HEK293 (cell line): ENCODE data around the gene ATP6V1G1.
A peak's percentile ranks its signal among the peaks of the same experiment; 100 is the strongest.

ENCODE experiments used
- CTCF ChIA-PET: fragments of 350-600 bp; formaldehyde crosslinking; extraction: SDS; loops from one replicate; lab custom pipeline; 2021; ENCODE audit warnings: antibody characterized with exemption; lab: Yijun Ruan, JAX
- POLR2A ChIA-PET: fragments of 300-600 bp; formaldehyde crosslinking; extraction: SDS; loops from one replicate; lab custom pipeline; 2020; ENCODE audit warnings: antibody characterized with exemption, inconsistent platforms; lab: Yijun Ruan, JAX
- H3K27ac ChIP-seq: fragments of 200-500 bp; sonication (Bioruptor generic); 2 replicates; pipeline ENCODE4 v1.5.1; 2014; ENCODE audit warnings: low read depth, low read length, control low read depth, inconsistent platforms; ENCODE audit errors: extremely low read depth
- H3K36me3 ChIP-seq, 2 experiments: fragments of 200-500 bp in 1 of 2; sonication (Bioruptor generic) in 1 of 2; 1 replicate in 1 of 2; 2 replicates in 1 of 2; pipeline ENCODE4 v1.5.1; 2014 to 2017; ENCODE audit warnings: inconsistent platforms in 2 of 2, low read length in 2 of 2; ENCODE audit not compliant: control insufficient read depth in 2 of 2, insufficient read depth in 1 of 2
- H3K4me1 ChIP-seq: fragments of 200-500 bp; sonication (Bioruptor generic); 2 replicates; pipeline ENCODE4 v1.5.1; 2014; ENCODE audit warnings: mild to moderate bottlenecking, low read length, inconsistent platforms; ENCODE audit not compliant: control insufficient read depth, insufficient read depth
- H3K4me3 ChIP-seq: 2 replicates; pipeline ENCODE4 v1.5.1; 2011; ENCODE audit warnings: low read depth, mild to moderate bottlenecking, control low read depth, low read length, moderate library complexity
- H3K9me3 ChIP-seq: fragments of 200-500 bp; sonication (Bioruptor generic); 2 replicates; pipeline ENCODE4 v1.5.1; 2014; ENCODE audit warnings: low read depth, low read length, inconsistent platforms; ENCODE audit not compliant: control insufficient read depth, insufficient read depth
- GFI1B ChIP-seq: fragments of 450-650 bp; formaldehyde crosslinking; IDR thresholded peaks from 2 replicates; pipeline ENCODE4 v1.5.1; 2016; ENCODE audit warnings: missing biosample characterization, missing genetic modification characterization
- HOXA7 ChIP-seq: sonication (generic); formaldehyde crosslinking; IDR thresholded peaks from 2 replicates; pipeline ENCODE4 v1.8.1; 2022; ENCODE audit warnings: missing genetic modification reagents, borderline replicate concordance
- KLF17 ChIP-seq: fragments of 450-650 bp; formaldehyde crosslinking; IDR thresholded peaks from 2 replicates; pipeline ENCODE4 v1.5.1; 2016; ENCODE audit warnings: missing biosample characterization, missing genetic modification characterization
- MYNN ChIP-seq: fragments of 450-650 bp; formaldehyde crosslinking; IDR thresholded peaks from 2 replicates; pipeline ENCODE4 v1.5.1; 2016; ENCODE audit warnings: missing biosample characterization, missing genetic modification characterization, borderline replicate concordance
- ZBTB8A ChIP-seq: fragments of 450-650 bp; formaldehyde crosslinking; IDR thresholded peaks from 2 replicates; pipeline ENCODE4 v1.5.1; 2016; ENCODE audit warnings: missing biosample characterization, missing genetic modification characterization
- ZFP69B ChIP-seq: fragments of 450-650 bp; formaldehyde crosslinking; IDR thresholded peaks from 2 replicates; pipeline ENCODE4 v1.5.1; 2016; ENCODE audit warnings: missing biosample characterization, missing genetic modification characterization
- ZNF10 ChIP-seq: fragments of 450-650 bp; formaldehyde crosslinking; IDR thresholded peaks from 2 replicates; pipeline ENCODE4 v1.5.1; 2017; ENCODE audit warnings: missing biosample characterization, missing genetic modification characterization
- ZNF112 ChIP-seq: fragments of 450-650 bp; formaldehyde crosslinking; IDR thresholded peaks from 2 replicates; pipeline ENCODE4 v1.5.0; 2017; ENCODE audit warnings: missing biosample characterization, missing genetic modification characterization
- ZNF157 ChIP-seq: fragments of 450-650 bp; formaldehyde crosslinking; IDR thresholded peaks from 2 replicates; pipeline ENCODE4 v1.5.1; 2016; ENCODE audit warnings: missing biosample characterization, missing genetic modification characterization
- ZNF174 ChIP-seq: fragments of 450-650 bp; formaldehyde crosslinking; IDR thresholded peaks from 2 replicates; pipeline ENCODE4 v1.5.0; 2017; ENCODE audit warnings: missing biosample characterization, mild to moderate bottlenecking, missing genetic modification characterization
- ZNF266 ChIP-seq: fragments of 450-650 bp; formaldehyde crosslinking; IDR thresholded peaks from 2 replicates; pipeline ENCODE4 v1.5.1; 2016; ENCODE audit warnings: missing biosample characterization, missing genetic modification characterization, low read depth
- ZNF350 ChIP-seq: fragments of 450-650 bp; formaldehyde crosslinking; IDR thresholded peaks from 2 replicates; pipeline ENCODE4 v1.5.0; 2017; ENCODE audit warnings: missing biosample characterization, mild to moderate bottlenecking, missing genetic modification characterization
- ZNF391 ChIP-seq: fragments of 450-650 bp; formaldehyde crosslinking; IDR thresholded peaks from 2 replicates; pipeline ENCODE4 v1.5.1; 2016; ENCODE audit warnings: low read depth, missing biosample characterization, missing genetic modification characterization, borderline replicate concordance
- ZNF416 ChIP-seq: fragments of 450-650 bp; formaldehyde crosslinking; IDR thresholded peaks from 2 replicates; pipeline ENCODE4 v1.5.1; 2016; ENCODE audit warnings: missing biosample characterization, missing genetic modification characterization
- ZNF488 ChIP-seq: fragments of 450-650 bp; formaldehyde crosslinking; IDR thresholded peaks from 2 replicates; pipeline ENCODE4 v1.5.1; 2016; ENCODE audit warnings: missing biosample characterization, missing genetic modification characterization
- ZNF521 ChIP-seq: fragments of 450-650 bp; formaldehyde crosslinking; IDR thresholded peaks from 2 replicates; pipeline ENCODE4 v1.5.1; 2017; ENCODE audit warnings: missing biosample characterization, mild to moderate bottlenecking, missing genetic modification characterization
- ZNF571 ChIP-seq: fragments of 450-650 bp; formaldehyde crosslinking; IDR thresholded peaks from 2 replicates; pipeline ENCODE4 v1.5.0; 2017; ENCODE audit warnings: missing biosample characterization, missing genetic modification characterization
- ZNF654 ChIP-seq: fragments of 450-650 bp; formaldehyde crosslinking; IDR thresholded peaks from 2 replicates; pipeline ENCODE4 v1.5.1; 2016; ENCODE audit warnings: low read depth, missing biosample characterization, missing genetic modification characterization
- ZNF76 ChIP-seq: fragments of 450-650 bp; formaldehyde crosslinking; IDR thresholded peaks from 2 replicates; pipeline ENCODE4; 2016; ENCODE audit warnings: low read depth, missing biosample characterization, missing genetic modification characterization, borderline replicate concordance
- TF ChIP-seq, protein P1 (sequence below): fragments of 450-650 bp; formaldehyde crosslinking; IDR thresholded peaks from 2 replicates; pipeline ENCODE4 v1.5.1; 2016; ENCODE audit warnings: missing biosample characterization, missing genetic modification characterization
- TF ChIP-seq, protein P2 (sequence below): fragments of 450-650 bp; IDR thresholded peaks from 2 replicates; pipeline ENCODE4 v1.5.1; 2018; ENCODE audit warnings: missing biosample characterization, missing genetic modification characterization

Gene ATP6V1G1

DNA sequence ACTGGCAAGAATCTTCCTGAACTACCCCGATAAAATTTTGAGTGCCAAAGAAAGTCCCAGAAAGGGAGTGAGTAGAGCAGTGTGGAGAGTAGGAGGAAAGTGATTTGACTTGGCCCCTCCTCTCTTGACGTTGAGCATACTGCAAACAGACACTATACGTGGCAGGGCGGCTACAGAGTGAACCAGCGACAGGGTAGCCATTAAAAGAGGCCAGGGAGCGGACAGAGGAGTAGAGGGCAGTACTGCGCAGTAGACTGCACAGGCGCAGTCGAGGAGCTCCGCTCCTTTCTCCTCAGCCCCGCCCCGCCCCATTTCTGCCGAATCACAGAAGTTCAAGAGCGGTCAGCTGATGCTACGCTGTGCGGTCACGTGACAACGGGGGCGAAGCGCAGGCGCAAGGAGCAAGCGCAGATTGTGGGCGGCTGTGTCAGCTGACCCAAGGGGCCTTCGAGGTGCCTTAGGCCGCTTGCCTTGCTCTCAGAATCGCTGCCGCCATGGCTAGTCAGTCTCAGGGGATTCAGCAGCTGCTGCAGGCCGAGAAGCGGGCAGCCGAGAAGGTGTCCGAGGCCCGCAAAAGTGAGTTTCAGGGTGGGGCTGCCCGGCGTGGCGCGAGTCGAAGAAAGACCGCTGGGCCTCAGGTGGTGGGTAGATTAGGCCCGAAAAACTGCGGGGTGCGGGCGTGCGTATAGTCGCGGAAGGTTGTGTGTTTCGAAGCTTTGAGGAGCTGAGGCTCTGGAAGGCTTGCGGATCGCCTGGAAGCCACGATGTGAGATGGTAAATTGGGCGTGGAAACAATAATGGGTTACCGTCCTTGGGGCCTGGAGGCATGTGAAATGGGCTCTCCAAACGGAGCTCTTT, at the start of gene ATP6V1G1 (continued):
- TF ChIP-seq, protein P1, sequence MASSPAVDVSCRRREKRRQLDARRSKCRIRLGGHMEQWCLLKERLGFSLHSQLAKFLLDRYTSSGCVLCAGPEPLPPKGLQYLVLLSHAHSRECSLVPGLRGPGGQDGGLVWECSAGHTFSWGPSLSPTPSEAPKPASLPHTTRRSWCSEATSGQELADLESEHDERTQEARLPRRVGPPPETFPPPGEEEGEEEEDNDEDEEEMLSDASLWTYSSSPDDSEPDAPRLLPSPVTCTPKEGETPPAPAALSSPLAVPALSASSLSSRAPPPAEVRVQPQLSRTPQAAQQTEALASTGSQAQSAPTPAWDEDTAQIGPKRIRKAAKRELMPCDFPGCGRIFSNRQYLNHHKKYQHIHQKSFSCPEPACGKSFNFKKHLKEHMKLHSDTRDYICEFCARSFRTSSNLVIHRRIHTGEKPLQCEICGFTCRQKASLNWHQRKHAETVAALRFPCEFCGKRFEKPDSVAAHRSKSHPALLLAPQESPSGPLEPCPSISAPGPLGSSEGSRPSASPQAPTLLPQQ = 0 out of 2 replicates have a peak, but pooled peaks have one; percentile 41
- no peak; the same call in 1 of the 2 replicates for TF ChIP-seq ZNF391 (tag by site-specific recombination)
- no peak for TF ChIP-seq ZNF174
- no peak for TF ChIP-seq ZNF157
- no peak for TF ChIP-seq ZNF10
- no peak for TF ChIP-seq ZNF416 (tag by site-specific recombination)
- TF ChIP-seq, protein P2, sequence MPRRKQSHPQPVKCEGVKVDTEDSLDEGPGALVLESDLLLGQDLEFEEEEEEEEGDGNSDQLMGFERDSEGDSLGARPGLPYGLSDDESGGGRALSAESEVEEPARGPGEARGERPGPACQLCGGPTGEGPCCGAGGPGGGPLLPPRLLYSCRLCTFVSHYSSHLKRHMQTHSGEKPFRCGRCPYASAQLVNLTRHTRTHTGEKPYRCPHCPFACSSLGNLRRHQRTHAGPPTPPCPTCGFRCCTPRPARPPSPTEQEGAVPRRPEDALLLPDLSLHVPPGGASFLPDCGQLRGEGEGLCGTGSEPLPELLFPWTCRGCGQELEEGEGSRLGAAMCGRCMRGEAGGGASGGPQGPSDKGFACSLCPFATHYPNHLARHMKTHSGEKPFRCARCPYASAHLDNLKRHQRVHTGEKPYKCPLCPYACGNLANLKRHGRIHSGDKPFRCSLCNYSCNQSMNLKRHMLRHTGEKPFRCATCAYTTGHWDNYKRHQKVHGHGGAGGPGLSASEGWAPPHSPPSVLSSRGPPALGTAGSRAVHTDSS (tag by site-specific recombination) = no peak
- no peak for TF ChIP-seq ZFP69B

DNA sequence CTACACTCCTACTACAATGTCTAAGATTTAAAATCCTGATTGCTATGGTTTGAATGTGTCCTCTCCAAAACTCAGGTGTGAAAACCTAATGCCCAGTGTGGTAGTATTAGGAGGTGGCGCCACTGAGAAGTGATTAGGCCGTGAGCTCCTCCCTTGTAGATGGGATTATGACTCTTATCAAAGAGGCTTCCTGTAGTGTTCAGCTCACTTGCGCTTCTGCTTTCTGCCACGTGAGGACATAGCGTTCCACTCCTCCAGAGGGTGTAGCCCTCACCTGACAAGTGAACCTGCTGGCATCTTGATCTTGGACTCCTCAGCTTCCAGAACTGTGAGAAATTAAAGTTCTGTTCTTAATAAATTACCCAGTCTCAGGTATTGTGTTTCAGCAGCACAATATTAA, 49.3 kb upstream of the ATP6V1G1 start:
- Histone ChIP-seq H3K36me3 (no peaks in the 10 kb centered on the region), H3K27ac (no peak overlapping the region)
- CTCF ChIA-PET = interaction anchor here (0.6 to 3.4 kb wide), 13 partner anchors 9 to 133 kb away, joined by 3 to 15 read pairs (median 4); no protein-coding TSS in a partner anchor
- POLR2A ChIA-PET = interaction anchor here (0.9 to 1.1 kb wide), 2 partner anchors 12 to 49 kb away, joined by 3 to 8 read pairs; partner anchors contain the start of gene ATP6V1G1
- TF ChIP-seq ZNF266 (no peak), ZNF654 (tag by site-specific recombination) (peak; percentile 5; the same call in 1 of the 2 replicates)
- TF ChIP-seq, all 188 proteins: peak for 1
- no peaks in the 10 kb centered on the region for H3K4me1 ChIP-seq
- no peaks in the 10 kb centered on the region for H3K9me3 ChIP-seq
- no peak overlapping the region for H3K4me3 ChIP-seq

- Histone ChIP-seq H3K27ac (no peak overlapping the region), H3K9me3 (no peaks in the 10 kb centered on the region), H3K4me1 (no peaks in the 10 kb centered on the region), H3K4me3 (no peak overlapping the region)
- ChIA-PET POLR2A (interaction anchor here (0.7 to 1.4 kb wide), 2 partner anchors 10 to 39 kb away, joined by 3 to 4 read pairs; no protein-coding TSS in a partner anchor), CTCF (interaction anchor here (0.6 to 3.4 kb wide), 9 partner anchors 10 to 528 kb away, joined by 3 to 15 read pairs (median 4); partner anchors contain the start of gene TMEM268)
- TF ChIP-seq HOXA7 (CRISPR knock-in tag) (no peak), ZNF521 (tag by site-specific recombination) (no peak), ZNF76 (tag by site-specific recombination) (no peak), KLF17 (tag by site-specific recombination) (no peak), MYNN (no peak), GFI1B (tag by site-specific recombination) (no peak), ZBTB8A (no peak), ZNF488 (no peak), ZNF571 (no peak), ZNF112 (no peak), ZNF350 (no peak)
- TF ChIP-seq, all 188 proteins: peak for 0
- H3K36me3 ChIP-seq = no peaks in the 10 kb centered on the region
These were observed 47.7 kb upstream of the ATP6V1G1 start for GRCh38 chr9:114539701-114540380.
